Islet of Langerhans (tissue), 1 donor: ENCODE results near the gene EMC9.
A peak's percentile ranks its signal among the peaks of the same experiment; 100 is the strongest.

Experiments
- FAIRE-seq: peaks from one replicate; lab custom pipeline; 2011; peaks lifted over from hg19 to GRCh38; lab: Jason Lieb, UNC

The EMC9 gene

DNA sequence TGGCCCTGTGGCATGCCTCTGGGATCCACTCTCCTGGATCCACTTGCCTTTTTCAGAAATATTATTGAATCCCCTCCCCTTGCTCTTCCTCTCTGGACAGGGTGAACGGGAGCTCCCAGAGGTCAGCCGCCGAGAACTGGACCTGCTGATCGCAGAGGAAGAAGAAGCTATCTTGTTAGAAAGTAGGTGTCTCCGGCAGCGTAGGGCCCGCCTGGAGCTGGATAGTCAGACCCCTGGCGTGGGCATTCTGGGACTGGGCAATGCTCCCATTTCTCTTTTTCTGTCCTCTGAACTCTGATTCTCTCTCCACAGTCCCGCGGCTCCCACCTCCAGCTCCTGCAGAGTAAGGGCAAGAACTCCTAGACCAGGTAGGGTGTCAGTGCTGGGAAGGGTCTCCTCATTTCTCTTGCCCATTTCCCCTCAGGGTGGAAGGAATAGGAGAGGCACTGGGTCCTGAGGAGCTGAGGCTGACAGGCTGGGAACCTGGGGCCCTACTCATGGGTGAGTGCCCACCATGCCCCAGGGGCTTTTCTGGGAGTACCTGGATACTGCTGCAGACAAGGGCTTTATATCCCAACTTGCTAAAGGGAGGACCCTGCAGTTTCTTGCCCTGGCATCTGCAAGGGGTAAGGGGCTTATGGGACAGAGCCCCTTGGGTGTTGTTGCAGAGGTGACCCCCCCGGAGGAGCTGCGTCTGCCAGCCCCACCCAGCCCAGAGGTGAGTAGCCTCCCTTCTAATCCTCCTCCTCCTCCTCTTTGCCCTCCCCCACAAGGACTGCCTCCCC lies 35.8 kb upstream of the EMC9 start:
- no peak for FAIRE-seq

DNA sequence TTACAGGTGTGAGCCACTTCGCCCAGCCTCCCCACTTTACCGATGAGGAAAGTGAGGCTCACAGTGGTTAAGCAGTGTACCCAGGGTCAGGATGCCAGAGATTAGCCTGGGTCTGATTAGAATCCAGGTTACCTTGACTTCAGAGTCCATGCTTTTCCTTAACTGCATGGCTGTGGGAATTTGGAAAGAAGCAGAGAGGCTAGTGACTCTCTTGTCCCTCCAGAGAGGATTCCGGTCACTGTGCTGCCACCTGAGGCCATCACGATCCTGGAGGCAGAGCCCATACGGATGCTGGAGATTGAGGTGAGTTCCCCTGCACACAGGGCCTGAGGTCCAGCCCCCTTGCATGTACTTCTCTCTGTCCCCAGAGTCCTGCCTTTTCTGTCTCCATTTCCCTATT lies 35.2 kb upstream of the EMC9 start:
- no peak for FAIRE-seq

DNA sequence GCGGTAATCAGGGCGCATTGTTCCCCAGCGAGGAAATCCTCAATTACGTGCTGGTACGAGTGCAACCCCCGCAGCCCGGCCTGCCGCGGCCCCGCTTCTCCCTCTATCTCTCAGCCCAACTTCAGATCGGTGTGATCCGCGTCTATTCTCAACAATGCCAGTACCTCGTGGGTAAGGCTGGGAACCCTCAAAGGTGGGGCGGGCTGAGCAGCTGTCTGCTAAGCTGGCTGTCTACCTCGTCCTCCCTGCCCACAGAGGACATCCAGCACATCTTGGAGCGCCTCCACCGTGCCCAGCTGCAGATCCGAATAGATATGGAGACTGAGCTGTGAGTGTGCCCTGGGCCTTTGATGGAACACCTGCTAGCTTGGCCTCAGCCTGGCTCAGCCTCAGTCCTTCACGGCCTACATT lies 31.5 kb upstream of the EMC9 start:
- no peak for FAIRE-seq

DNA sequence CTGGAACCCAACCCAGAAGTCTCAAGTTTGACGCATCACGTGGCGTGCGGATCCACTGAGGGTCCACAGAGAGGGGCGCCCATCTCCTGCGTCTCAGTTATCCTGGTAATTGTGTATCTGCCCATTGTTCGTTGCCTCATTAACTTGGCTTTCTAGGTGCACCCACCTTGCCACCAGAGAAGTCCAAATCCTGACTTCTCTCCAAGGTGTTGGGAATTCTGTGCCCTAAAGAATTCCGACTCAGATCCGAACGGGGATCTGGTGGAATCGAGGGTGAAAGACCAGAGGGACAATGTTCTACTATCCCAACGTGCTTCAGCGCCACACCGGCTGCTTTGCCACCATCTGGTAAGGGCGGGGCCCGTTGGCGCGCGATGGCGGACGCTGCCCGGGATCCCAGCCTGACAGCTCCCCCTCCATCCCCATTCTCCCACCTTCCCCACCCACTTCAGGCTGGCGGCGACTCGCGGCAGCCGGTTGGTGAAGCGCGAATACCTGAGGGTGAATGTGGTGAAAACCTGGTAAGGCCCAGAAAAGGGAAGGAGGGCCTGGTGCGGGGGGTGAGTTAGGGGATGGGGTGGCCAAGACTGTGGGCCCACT lies 31.0 kb upstream of the EMC9 start:
- no peak for FAIRE-seq

DNA sequence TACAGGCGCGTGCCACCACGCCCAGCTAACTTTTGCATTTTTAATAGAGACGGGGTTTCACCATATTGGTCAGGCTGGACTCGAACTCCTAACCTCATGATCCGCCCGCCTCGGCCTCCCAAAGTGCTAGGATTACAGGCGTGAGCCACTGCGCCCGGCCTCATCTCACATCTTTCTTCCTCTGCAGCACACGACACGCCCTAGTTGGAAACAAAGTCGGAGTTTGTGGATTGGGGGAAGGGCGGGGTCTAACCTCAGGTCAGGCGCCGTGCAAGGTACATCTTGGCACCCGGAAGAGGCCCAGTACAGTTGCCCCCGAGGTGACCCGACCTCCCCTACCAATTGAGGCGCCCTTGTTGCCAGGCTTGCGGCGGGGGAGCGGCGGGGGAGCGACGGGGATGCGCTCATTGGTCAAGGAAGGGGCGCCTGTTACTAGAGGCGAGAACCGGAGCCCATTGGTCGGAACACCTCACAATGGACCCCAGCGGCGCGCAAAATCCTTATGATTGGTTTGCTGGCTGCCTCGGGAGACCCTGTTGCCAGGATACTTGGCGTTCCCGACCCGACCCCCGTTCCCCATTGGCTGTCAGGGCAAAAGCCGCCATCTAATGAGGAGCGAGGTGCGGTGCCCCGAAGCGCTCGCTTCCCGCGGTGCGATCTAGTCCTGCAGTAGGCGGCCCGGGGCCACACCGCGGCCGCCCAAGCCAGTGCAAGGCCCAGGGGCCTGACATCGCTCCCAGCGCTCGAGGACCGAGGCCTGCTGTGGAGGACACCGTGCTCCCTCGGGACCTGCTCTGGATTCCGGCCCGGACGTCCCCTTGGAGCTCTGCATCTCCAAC lies 30.2 kb upstream of the EMC9 start, which contains the start of gene REC8:
REC8 (plus strand) TSS at position 659 of the 839 bp plus-strand sequence. CDS start 473 bp downstream, outside the sequence.
- peak; percentile 38 for FAIRE-seq

DNA sequence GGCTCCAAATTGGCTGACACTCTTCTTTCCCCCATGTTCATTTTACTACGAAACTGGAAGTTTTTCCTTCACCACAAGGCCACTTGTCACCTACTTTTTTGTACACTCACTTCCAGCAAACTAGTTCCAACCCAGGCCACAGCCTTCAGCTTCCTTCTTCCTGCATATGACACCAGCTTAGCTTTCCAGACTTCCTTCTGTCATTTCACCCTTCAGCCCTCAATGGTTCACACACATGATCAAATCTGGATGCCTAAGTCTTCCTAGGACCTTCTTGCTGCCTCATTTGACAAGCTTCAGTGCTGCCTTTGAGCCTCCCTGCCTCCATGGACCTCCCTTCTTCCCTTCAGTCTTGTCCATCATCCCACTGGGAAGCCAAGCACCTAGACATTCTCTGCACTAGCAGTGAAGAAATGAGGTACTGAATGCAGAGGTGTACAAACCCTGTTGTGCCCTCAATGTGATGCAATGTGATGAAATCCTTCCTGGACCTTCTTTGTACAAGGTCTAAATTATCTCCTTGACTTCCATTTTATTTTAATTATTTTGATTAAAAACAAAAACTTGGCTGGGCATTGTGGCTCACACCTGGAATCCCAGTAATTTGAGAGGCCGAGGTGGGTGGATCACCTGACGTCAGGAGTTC lies 26.2 kb upstream of the EMC9 start:
- no peak for FAIRE-seq

DNA sequence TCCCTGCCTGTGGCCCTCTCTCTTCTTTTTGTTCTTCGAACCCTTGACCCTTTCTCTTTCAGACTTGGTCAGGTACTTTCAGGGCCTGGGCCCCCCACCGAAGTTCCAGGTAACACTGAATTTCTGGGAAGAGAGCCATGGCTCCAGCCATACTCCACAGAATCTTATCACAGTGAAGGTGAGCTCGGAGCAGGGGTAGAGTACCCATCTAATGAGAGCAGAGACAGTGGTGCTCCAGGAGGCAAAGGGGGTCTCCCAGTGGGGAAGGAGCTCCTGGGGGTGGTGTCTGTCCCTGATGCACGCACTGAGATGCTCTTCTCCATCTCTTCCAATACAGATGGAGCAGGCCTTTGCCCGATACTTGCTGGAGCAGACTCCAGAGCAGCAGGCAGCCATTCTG lies 24.4 kb upstream of the EMC9 start:
- no peak for FAIRE-seq

DNA sequence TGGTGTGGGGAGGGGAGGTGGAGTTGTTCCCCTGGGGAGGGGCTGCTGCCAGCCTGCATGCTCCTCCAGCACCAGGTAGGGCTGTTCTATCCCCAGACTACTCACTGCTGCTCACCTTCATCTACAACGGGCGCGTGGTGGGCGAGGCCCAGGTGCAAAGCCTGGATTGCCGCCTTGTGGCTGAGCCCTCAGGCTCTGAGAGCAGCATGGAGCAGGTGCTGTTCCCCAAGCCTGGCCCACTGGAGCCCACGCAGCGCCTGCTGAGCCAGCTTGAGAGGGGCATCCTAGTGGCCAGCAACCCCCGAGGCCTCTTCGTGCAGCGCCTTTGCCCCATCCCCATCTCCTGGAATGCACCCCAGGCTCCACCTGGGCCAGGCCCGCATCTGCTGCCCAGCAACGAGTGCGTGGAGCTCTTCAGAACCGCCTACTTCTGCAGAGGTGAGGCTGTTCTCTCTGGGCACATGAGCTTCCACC lies 23.2 kb upstream of the EMC9 start:
- no peak for FAIRE-seq

DNA sequence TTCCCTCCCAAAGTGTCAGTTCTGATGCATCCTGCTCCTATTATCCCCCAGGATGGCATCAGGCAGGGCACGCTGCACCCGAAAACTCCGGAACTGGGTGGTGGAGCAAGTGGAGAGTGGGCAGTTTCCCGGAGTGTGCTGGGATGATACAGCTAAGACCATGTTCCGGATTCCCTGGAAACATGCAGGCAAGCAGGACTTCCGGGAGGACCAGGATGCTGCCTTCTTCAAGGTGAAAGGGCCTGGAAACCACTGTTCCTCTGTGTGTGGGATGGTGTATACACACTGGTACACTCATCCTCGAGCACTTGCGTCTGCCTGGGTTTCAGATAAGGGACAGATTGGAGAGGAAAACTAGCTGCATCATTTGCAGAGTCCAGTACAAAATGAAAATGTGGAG lies 20.7 kb upstream of the EMC9 start:
- no peak for FAIRE-seq

DNA sequence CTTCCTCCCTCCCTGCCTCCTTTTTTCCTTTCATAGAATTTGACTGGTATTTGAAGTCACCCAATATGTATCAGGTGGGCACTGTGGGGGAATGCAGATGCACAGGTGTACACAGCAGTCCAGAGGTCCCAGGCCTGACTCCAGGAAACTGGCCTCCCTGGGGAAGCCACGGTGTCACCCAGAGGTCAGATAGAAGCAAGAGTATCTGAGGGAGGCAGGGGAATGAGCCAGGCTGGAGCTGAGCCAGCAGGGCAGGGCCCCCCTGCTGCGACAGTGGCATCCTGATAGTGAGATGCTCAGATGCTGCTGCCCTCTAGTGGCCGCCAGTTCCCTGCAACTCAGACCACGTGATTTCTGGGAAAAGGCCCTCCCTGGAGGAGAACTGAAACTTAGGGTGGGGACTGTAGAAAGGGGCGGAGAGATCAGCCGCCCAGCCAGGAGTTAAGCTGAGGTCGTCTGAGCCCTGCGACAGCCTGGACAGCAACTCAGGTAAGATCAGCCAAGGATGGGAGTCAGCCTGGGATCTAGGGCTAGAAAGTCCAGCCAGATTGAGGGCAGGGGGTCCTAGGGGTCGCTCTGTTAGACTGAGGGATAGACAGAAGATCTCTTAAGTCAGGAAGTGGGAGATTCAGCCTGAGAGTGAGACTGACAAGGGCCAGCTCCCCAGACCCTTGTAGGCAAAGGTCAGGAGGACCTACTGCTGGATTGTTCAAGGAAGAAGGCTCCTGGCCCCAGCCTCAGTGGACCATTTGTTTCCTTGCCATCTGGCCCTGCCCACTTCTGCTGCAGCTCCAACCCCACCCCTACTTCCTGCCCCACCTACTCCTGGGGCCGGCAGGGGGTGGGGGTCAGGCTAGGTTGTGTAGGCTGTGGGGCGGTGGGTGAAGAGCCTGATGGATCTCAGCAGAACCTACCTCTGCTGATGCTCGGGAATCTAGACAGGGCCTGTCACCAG lies 19.7 kb upstream of the EMC9 start, which contains the start of gene IRF9:
IRF9 (plus strand) TSS at position 416 of the 955 bp plus-strand sequence. CDS start 880 bp downstream, outside the sequence.
- no peak for FAIRE-seq

DNA sequence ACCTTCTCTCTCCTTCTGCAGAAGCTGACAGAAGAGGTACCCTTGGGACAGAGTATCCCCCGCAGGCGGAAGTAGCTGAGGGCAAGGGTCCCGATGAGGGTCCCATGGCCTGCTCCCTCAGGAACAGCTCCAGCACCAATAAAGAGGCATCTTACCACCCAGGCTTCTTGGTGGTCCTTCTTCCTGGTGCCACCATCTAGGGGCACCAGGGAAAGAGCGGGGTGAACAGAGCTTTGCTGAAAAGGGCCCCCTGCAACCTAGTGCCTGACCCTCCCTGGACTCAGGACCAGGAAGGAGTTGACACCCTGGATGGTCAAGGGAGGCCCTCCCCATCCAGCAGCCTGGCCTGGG lies 19.1 kb upstream of the EMC9 start:
- FAIRE-seq, result no peak

DNA sequence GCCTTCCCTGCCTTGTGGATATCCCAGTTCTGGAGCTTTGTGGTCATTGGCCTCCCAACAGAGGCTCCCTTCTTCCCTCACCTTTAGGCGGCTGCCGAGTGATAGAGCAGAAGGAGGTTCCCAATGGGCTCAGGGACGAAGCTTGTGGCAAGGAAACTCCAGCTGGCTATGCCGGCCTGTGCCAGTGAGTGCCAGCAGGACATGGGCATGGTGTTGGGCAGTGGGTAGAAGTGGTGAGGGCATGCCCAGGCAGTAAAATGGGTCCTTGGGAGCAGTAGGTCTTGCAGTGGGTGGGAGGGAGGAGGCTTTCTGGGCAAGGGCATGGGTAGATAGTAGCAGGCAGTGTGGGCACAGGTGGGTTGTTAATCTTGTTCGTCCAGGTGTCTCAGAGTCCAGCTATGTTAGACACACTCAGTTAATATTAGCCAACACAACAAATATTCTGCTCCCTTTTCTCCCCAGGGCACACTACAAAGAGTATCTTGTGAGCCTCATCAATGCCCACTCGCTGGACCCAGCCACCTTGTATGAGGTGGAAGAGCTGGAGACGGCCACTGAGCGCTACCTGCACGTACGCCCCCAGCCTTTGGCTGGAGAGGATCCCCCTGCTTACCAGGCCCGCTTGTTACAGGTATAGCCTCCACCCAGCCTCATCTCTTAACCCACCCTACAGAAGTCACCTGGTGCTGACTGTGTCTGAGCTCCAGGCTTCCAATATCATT lies 18.5 kb upstream of the EMC9 start:
- FAIRE-seq, result no peak

DNA sequence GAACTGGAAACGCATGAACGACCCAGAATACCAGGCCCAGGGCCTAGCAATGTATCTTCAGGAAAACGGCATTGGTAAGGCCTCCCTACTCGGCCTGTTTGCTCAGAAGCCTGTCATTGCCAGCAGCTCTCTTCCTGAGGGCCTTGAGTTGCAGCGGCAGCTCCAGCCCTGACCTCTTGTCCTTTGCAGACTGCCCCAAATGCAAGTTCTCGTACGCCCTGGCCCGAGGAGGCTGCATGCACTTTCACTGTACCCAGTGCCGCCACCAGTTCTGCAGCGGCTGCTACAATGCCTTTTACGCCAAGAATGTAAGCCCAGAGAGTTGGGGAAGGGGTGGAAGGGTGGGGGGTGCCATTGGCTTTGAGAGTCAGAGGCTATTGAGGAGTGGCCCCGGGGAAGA lies 15.9 kb upstream of the EMC9 start:
- no peak for FAIRE-seq

DNA sequence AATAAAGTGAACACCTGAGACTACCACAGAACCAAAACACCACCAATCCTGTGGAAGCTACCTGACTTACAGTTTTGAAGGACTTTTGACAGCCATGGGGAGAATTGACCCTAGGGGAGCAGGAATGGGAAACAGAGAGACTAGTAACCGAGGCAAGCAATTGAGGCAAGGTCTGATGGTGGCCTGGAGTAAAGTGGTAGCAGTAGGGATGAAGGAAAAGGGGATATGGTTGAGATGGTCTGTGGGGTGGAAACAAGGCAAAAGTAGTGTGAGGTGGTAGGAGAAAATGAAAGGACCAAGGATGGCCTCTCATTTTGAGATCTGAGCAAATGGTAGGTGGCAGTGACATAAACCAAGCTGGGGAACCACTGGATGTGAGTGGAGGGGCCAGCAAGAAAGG lies 15.4 kb upstream of the EMC9 start:
- FAIRE-seq, result no peak

DNA sequence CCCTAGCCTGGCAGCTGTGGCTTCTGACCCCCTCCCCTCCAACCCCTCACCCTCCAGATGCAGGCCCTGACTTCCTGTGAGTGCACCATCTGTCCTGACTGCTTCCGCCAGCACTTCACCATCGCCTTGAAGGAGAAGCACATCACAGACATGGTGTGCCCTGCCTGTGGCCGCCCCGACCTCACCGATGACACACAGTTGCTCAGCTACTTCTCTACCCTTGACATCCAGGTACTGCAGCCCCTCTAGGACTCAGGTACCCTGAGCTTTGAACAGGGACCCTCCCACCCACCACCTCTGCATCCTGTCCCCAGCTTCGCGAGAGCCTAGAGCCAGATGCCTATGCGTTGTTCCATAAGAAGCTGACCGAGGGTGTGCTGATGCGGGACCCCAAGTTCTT lies 13.7 kb upstream of the EMC9 start:
- FAIRE-seq, result no peak

DNA sequence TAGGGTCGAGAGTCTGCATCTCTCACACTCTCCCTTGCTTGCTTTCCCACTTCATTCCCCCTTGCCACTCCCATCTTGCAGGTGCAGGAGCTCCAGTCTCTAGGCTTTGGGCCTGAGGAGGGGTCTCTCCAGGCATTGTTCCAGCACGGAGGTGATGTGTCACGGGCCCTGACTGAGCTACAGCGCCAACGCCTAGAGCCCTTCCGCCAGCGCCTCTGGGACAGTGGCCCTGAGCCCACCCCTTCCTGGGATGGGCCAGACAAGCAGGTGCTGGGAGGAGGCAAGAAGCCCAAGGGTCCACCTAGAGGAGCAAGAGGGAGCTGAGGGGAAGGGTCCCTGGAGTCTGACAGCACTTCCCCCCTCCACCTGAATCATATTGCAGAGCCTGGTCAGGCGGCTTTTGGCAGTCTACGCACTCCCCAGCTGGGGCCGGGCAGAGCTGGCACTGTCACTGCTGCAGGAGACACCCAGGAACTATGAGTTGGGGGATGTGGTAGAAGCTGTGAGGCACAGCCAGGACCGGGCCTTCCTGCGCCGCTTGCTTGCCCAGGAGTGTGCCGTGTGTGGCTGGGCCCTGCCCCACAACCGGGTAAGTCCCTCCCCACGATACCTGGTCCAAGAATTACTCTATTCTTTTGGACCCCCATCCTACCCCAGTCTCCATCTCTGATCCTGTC lies 10.2 kb upstream of the EMC9 start:
- no peak for FAIRE-seq

DNA sequence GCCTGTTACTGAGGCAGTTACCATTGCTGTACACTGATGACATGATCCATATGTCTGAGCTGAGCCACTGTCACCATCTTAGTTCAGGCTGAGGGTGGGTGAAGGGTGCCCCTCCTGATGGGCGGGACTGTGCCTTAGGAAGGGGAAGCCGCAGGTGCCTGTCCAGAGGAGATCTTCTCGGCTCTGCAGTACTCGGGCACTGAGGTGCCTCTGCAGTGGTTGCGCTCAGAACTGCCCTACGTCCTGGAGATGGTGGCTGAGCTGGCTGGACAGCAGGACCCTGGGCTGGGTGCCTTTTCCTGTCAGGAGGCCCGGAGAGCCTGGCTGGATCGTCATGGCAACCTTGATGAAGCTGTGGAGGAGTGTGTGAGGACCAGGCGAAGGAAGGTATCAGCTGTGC lies 9.6 kb upstream of the EMC9 start:
- FAIRE-seq, result no peak

DNA sequence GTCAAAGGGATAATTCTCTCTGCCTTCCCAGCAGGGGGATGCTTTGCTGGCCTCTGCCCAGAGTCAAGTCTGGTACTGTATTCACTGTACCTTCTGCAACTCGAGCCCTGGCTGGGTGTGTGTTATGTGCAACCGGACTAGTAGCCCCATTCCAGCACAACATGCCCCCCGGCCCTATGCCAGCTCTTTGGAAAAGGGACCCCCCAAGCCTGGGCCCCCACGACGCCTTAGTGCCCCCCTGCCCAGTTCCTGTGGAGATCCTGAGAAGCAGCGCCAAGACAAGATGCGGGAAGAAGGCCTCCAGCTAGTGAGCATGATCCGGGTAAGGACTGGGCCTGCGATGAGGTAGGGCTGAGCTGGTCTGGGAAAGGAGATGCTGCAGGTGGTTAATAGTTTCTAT lies 9.2 kb upstream of the EMC9 start:
- no peak for FAIRE-seq

DNA sequence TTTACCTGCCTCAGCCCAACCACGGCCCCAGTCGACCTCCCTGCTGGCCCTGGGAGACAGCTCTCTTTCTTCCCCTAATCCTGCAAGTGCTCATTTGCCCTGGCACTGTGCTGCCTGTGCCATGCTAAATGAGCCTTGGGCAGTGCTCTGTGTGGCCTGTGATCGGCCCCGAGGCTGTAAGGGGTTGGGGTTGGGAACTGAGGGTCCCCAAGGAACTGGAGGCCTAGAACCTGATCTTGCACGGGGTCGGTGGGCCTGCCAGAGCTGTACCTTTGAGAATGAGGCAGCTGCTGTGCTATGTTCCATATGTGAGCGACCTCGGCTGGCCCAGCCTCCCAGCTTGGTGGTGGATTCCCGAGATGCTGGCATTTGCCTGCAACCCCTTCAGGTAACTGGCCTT lies 8.7 kb upstream of the EMC9 start:
- FAIRE-seq, result no peak
